Uterus (tissue), 4 donors: ENCODE results near the gene PRPH2. TPM values are rescaled to one million over a fixed set of nuclear protein-coding genes. Genes with fewer than 3 reads are reported as not detected.
"Not testable (repeated sequence)": the region's sequence is repeated elsewhere in the genome, so short reads cannot be mapped to it uniquely, and the experiment has no call there.

Experiments
- DNase-seq, 2 donors: peaks; one replicate each; pipeline ENCODE4 v3.0.0-alpha.2; 2019 to 2020
- H3K27ac ChIP-seq, 2 donors: fragments of 200-600 bp; sonication (generic); 1 replicate in 1 of 2; 2 replicates in 1 of 2; pipeline ENCODE4 v1.5.1; 2016 to 2018
- H3K27me3 ChIP-seq, 2 donors: fragments of 200-600 bp; sonication (generic); one replicate each; pipeline ENCODE4 v1.5.1; 2018 to 2019; ENCODE audit warnings: control low read depth in 1 of 2
- H3K36me3 ChIP-seq, 2 donors: fragments of 200-600 bp; sonication (generic); one replicate each; pipeline ENCODE4 v1.5.1; 2019; ENCODE audit warnings: control low read depth in 1 of 2
- H3K4me1 ChIP-seq, 2 donors: fragments of 200-600 bp; sonication (generic); one replicate each; pipeline ENCODE4 v1.5.1; 2018 to 2019; ENCODE audit warnings: control low read depth in 1 of 2
- H3K4me3 ChIP-seq, 2 donors: fragments of 200-600 bp; sonication (generic); 1 replicate in 1 of 2; 2 replicates in 1 of 2; pipeline ENCODE4 v1.5.1; 2018 to 2019; ENCODE audit warnings: mild to moderate bottlenecking in 1 of 2
- H3K9me3 ChIP-seq, 2 donors: fragments of 200-600 bp; sonication (generic); one replicate each; pipeline ENCODE4 v1.5.1; 2019; ENCODE audit warnings: control low read depth in 1 of 2
- CTCF ChIP-seq, 4 experiments: fragments of 200-600 bp in 2 of 4; fragments of 450-650 bp in 2 of 4; sonication (generic) in 2 of 4; IDR thresholded peaks; one replicate each; pipeline ENCODE4 v1.5.1; 2016 to 2019; ENCODE audit warnings: antibody characterized with exemption in 4 of 4, mild to moderate bottlenecking in 2 of 4, moderate library complexity in 1 of 4
- POLR2A ChIP-seq, 2 donors: fragments of 450-650 bp; IDR thresholded peaks; one replicate each; pipeline ENCODE4 v1.6.1; 2016; ENCODE audit warnings: antibody characterized with exemption in 2 of 2, mild to moderate bottlenecking in 1 of 2, moderate library complexity in 1 of 2
- intact Hi-C: fragments of 100-400 bp; cut with DNase I; formaldehyde crosslinking; loops from one replicate; pipeline ENCODE4 v1.15.1; 2023; ENCODE audit warnings: low total_unique reads
- total RNA-seq, 4 donors: library from RNA; depleted of rRNA in 3 of 4; stranded (reverse); fragments of >200 nt in 3 of 4; gene quantifications; one replicate each; pipeline versions ENCODE4 v1.1.0 to v1.2.4, GENCODE V29; 2014 to 2023
- donor health status: DM: yes; HTN: yes; CAD: no.

The PRPH2 gene
- total RNA-seq, 4 donors from 2014 or later: 2.0 to 7.0 (median 5.8) TPM; not detected in 1

DNA sequence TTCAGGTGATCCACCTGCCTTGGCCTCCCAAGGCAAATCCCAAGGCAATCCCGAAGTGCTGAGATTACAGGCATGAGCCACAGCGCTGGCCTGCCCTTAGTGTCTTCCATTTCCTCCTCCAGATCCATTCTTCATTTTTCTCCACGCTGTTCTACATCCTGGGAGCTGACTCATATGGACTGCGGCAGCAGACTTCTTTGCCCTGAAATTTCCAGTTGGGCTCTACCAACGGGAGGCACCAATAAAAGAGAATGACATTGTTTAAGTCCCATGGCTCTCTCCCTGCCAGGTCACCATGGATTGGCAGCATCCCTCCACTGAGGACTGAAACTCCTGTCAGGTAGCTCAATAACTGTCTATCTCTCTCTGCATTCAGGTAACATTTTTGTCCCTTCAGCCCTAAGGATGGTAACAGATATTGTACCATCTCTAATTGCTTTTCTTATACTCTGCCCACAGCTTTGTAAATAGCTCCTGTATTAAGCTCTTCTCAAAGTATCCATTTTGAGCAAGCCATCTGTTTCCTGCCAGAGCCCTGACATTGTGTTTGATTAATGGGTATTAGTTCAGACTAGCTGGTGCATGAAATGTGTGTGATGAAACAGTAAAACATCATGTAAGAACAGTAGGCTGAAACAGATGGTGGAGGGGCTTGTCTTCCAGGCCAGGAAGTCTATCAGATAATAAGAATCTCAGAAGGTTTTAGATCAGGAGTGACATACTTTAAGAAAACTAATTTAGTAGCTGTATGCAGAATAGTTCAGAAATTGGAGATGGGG is 19.9 kb upstream of the PRPH2 start:
- DNase-seq: no peak
- intact Hi-C loops: no loop called here
- Histone ChIP-seq H3K36me3 (no peaks in the 10 kb centered on the region), H3K4me3 (no peak overlapping the region), H3K9me3 (no peaks in the 10 kb centered on the region), H3K27ac (no peak overlapping the region), H3K27me3 (no peaks in the 10 kb centered on the region), H3K4me1 (peaks cover 0 to 9% of the 10 kb centered on the region in 2 donors)
- TF ChIP-seq POLR2A (IDR thresholded peaks at IDR 0.05): no peak
- no peak for TF ChIP-seq CTCF (IDR thresholded peaks at IDR 0.05)

DNA sequence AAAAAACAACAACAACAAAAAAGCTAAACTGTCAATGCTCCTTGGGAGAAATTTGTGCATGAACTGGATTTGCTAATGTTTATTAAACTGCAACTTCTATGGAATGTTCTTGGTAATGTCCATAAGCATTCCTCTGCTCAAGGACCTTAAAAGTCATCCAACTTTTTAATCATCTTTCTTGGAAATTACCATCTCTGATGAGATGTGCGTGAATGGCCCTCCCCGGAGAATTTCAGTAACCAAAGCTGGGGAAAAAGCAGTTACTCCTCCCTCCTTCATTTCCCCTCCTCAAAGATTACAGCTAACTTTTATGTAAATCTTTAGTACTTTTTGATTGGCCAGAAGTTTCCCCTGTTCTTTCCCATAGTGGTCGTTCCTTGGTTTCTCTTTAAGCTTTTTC is 18.3 kb upstream of the PRPH2 start:
- Histone ChIP-seq H3K27ac (no peak overlapping the region), H3K4me1 (peaks cover 0 to 9% of the 10 kb centered on the region in 2 donors), H3K27me3 (no peaks in the 10 kb centered on the region), H3K36me3 (no peaks in the 10 kb centered on the region), H3K4me3 (no peak overlapping the region), H3K9me3 (no peaks in the 10 kb centered on the region)
- TF ChIP-seq POLR2A (IDR thresholded peaks at IDR 0.05) (no peak), CTCF (IDR thresholded peaks at IDR 0.05) (no peak)
- no peak for DNase-seq
- intact Hi-C loops: no loop called here

GRCh38 chr6:42735976-42736375 is 13.6 kb upstream of the PRPH2 start:
- Histone ChIP-seq H3K9me3 (no peaks in the 10 kb centered on the region), H3K27me3 (no peaks in the 10 kb centered on the region), H3K4me3 (no peak overlapping the region), H3K4me1 (no peaks in the 10 kb centered on the region), H3K36me3 (no peaks in the 10 kb centered on the region), H3K27ac (no peak overlapping the region)
- intact Hi-C loops: no loop called here
- TF ChIP-seq POLR2A (IDR thresholded peaks at IDR 0.05): no peak
- TF ChIP-seq CTCF (IDR thresholded peaks at IDR 0.05): no peak
- DNase-seq: no peak

DNA sequence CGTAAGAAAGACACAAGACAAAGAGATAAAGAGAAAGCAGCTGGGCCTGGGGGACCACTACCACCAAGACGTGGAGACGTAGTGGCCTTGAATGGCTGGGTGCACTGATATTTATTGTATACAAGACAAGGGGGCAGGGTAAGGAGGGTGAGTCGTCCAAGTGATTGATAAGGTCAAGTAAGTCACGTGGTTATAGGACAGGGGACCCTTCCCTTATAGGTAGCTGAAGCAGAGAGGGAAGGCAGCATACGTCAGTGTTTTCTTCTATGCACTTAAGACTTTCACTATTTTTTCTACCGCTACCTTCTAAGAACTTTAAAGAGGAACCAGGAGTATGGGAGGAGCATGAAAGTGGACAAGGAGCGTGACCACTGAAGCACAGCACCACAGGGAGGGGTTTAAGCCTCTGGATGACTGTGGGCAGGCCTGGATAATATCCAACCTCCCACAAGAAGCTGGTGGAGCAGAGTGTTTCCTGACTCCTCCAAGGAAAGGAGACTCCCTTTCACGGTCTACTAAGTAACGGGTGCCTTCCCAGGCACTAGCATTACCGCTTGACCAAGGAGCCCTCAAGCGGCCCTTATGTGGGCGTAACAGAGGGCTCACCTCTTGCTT is 11.6 kb upstream of the PRPH2 start:
- H3K4me3 ChIP-seq, H3K4me1 ChIP-seq, intact Hi-C loops, H3K27me3 ChIP-seq, H3K9me3 ChIP-seq, H3K36me3 ChIP-seq, H3K27ac ChIP-seq, DNase-seq: not testable (repeated sequence)

DNA sequence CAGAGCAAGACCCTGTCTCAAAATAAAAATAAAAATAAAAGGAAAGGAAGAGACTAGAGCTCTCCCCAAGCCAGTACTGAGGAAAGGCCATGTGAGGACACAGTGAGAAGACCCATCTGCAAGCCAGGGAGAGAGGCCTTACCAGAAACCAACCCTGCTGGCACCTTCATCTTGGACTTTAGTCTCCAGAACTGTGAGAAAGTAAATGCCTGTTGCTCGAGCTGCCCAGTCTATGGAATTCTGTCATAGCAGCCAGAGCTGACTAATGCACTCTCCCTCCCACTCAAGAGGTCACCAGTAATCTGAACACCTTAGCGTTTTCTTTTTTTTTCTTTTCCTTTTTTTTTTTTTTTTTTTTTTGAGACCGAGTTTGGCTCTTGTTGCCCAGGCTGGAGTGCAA is 7.3 kb upstream of the PRPH2 start:
- Histone ChIP-seq H3K27ac (no peak overlapping the region), H3K4me3 (no peak overlapping the region), H3K4me1 (no peaks in the 10 kb centered on the region), H3K9me3 (no peaks in the 10 kb centered on the region), H3K27me3 (no peaks in the 10 kb centered on the region), H3K36me3 (no peaks in the 10 kb centered on the region)
- intact Hi-C loops: no loop called here
- DNase-seq: no peak
- TF ChIP-seq POLR2A (IDR thresholded peaks at IDR 0.05): no peak

DNA sequence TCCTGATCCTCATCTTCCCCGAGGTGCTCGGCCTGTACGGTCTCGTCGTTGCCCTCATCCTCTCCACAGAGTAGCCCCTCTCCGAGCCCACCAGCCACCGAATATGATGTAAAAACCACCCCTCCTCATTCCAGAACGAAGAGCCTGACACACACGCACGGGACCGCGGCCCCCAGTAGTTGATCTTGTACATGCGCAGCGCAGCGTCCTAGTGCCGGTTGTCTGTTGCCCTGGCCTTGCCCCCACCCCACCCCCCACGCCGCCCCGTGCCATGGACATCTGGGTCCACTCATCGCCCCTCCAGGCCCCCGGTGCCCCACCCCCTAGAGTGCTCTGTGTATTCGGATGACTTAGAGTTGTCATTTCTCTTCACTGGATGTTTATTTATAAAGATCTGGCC is 5.2 kb upstream of the PRPH2 start:
- H3K4me3 ChIP-seq: peak overlapping the region; percentile 30 to 44
- intact Hi-C loops: loop anchor here (2.0 kb wide), 1 partner anchor 67 kb away; no protein-coding TSS in a partner anchor
- H3K36me3 ChIP-seq: no peaks in the 10 kb centered on the region
- H3K4me1 ChIP-seq: no peaks in the 10 kb centered on the region
- H3K27ac ChIP-seq: peak overlapping the region; percentile 83 to 87
- no peaks in the 10 kb centered on the region for H3K9me3 ChIP-seq
- peak; percentile 27 to 35 for DNase-seq
- TF ChIP-seq POLR2A (IDR thresholded peaks at IDR 0.05) (no peak), CTCF (IDR thresholded peaks at IDR 0.05) (no peak)
- no peaks in the 10 kb centered on the region for H3K27me3 ChIP-seq
